K562 (cell line): ENCODE results near the gene SLC27A2. TPM values are rescaled to one million over a fixed set of nuclear protein-coding genes. Genes with fewer than 3 reads are reported as not detected.
"Not testable (repeated sequence)": the region's sequence is repeated elsewhere in the genome, so short reads cannot be mapped to it uniquely, and the experiment has no call there.

Experiments used
- ATAC-seq: fragments of 200-7000 bp; cut with Tn5 transposase; 3 replicates; pipeline ENCODE4 v1.9.1; 2020; ENCODE audit warnings: moderate library complexity
- BruUV-seq: library from RNA; stranded (reverse); fragments of 400-500 nt; replicated peaks from 2 replicates; lab custom pipeline; 2021; lab: Mats Ljungman, UMichigan
- CTCF ChIA-PET: fragments of 300-600 bp; formaldehyde crosslinking; extraction: SDS; loops from one replicate; lab custom pipeline; 2021; ENCODE audit warnings: low intra/inter-chr PET ratio; lab: Yijun Ruan, JAX
- POLR2A ChIA-PET: fragments of 300-600, 350-650 bp; sonication (Branson Sonifier 250); formaldehyde crosslinking; extraction: SDS; loops from one replicate; lab custom pipeline; 2021; ENCODE audit warnings: antibody characterized with exemption, inconsistent platforms; lab: Yijun Ruan, JAX
- DNase-seq, 4 experiments: peaks; one replicate each; pipeline versions ENCODE4 v3.0.0 to v3.0.0-alpha.2; 2011 to 2018; ENCODE audit warnings: low spot score in 3 of 4, mixed read lengths in 3 of 4; ENCODE audit errors: extremely low read depth in 1 of 4
- FAIRE-seq: peaks from 2 replicates; lab custom pipeline; 2011; peaks lifted over from hg19 to GRCh38; lab: Jason Lieb, UNC
- H2AFZ ChIP-seq: 2 replicates; pipeline ENCODE4 v1.6.0; 2011; ENCODE audit warnings: low read depth, low read length, control low read depth, inconsistent platforms
- H3K27ac ChIP-seq: fragments of 200-600 bp; 3 replicates; pipeline ENCODE4 v1.8.0; 2011; ENCODE audit warnings: low read depth, mild to moderate bottlenecking, control low read depth, inconsistent platforms, low read length, moderate library complexity, mixed read lengths; ENCODE audit errors: extremely low read depth
- H3K27me3 ChIP-seq, 2 experiments: fragments of 300-600 bp in 1 of 2; 2 replicates in 1 of 2; 3 replicates in 1 of 2; pipeline versions ENCODE4 v1.6.0 to v1.8.0; 2011; ENCODE audit warnings: inconsistent platforms in 2 of 2, low read length in 2 of 2, mild to moderate bottlenecking in 1 of 2, mixed read lengths in 1 of 2, moderate library complexity in 1 of 2; ENCODE audit not compliant: control insufficient read depth in 2 of 2, insufficient read depth in 2 of 2
- H3K36me3 ChIP-seq: fragments of 300-600 bp; 3 replicates; pipeline ENCODE4 v1.8.0; 2011; ENCODE audit warnings: mild to moderate bottlenecking, low read length, inconsistent platforms; ENCODE audit not compliant: control insufficient read depth, insufficient read depth
- H3K4me1 ChIP-seq, 2 experiments: fragments of 200-600 bp in 1 of 2; replicated peaks in 1 of 2; 2 replicates in 1 of 2; 3 replicates in 1 of 2; pipeline versions ENCODE4 v1.5.1 to v1.8.0; 2011; ENCODE audit warnings: inconsistent platforms in 2 of 2, low read length in 2 of 2, mild to moderate bottlenecking in 1 of 2, mixed read lengths in 1 of 2, moderate library complexity in 1 of 2; ENCODE audit not compliant: control insufficient read depth in 2 of 2, insufficient read depth in 2 of 2
- H3K4me2 ChIP-seq: 2 replicates; pipeline ENCODE4 v1.6.1; 2011; ENCODE audit warnings: low read length, control low read depth, inconsistent platforms, mixed read lengths; ENCODE audit not compliant: insufficient read depth
- H3K4me3 ChIP-seq: fragments of 200-600 bp; sonication (generic), shearing (Covaris generic); 2 replicates; pipeline ENCODE4 v1.5.1; 2016; ENCODE audit warnings: control low read depth, inconsistent platforms
- H3K79me2 ChIP-seq: fragments of 200-600 bp; 3 replicates; pipeline ENCODE4 v1.8.0; 2011; ENCODE audit warnings: low read length, inconsistent platforms; ENCODE audit not compliant: control insufficient read depth, insufficient read depth
- H3K9ac ChIP-seq, 2 experiments: 2 replicates each; pipeline versions ENCODE4 v1.6.0 to v1.6.1; 2011; ENCODE audit warnings: low read depth in 2 of 2, low read length in 2 of 2, control low read depth in 1 of 2, inconsistent platforms in 1 of 2, mild to moderate bottlenecking in 1 of 2, mixed read lengths in 1 of 2; ENCODE audit not compliant: insufficient read depth in 1 of 2
- H3K9me1 ChIP-seq: one replicate; pipeline ENCODE4 v1.6.0; 2011; ENCODE audit warnings: inconsistent platforms, mild to moderate bottlenecking, low read length, moderate library complexity; ENCODE audit not compliant: control insufficient read depth, insufficient read depth
- H3K9me3 ChIP-seq: replicated peaks from 2 replicates; pipeline ENCODE4 v1.5.1; 2011; ENCODE audit warnings: low read depth, low read length, inconsistent platforms; ENCODE audit not compliant: control insufficient read depth, insufficient read depth
- H4K20me1 ChIP-seq: replicated peaks from 2 replicates; pipeline ENCODE4 v1.6.1; 2011; ENCODE audit warnings: low read length, inconsistent platforms, mixed read lengths; ENCODE audit not compliant: control insufficient read depth, insufficient read depth
- HIVEP1 ChIP-seq: fragments of 250-450 bp; sonication (Bioruptor Pico); IDR thresholded peaks from 2 replicates; pipeline ENCODE4 v1.4.0; 2020; ENCODE audit warnings: mild to moderate bottlenecking
- MBD1 ChIP-seq: fragments of 250-450 bp; sonication (Bioruptor Pico); IDR thresholded peaks from 2 replicates; pipeline ENCODE4 v1.8.0; 2022; ENCODE audit warnings: inconsistent platforms
- OTX1 ChIP-seq: fragments of 450-650 bp; formaldehyde crosslinking; IDR thresholded peaks from 2 replicates; pipeline ENCODE4 v1.4.0; 2022; ENCODE audit warnings: mild to moderate bottlenecking
- RBM15 ChIP-seq: fragments of 200-400 bp; formaldehyde crosslinking; IDR thresholded peaks from 2 replicates; pipeline ENCODE4 v1.6.1; 2018; ENCODE audit warnings: mild to moderate bottlenecking, low read length, moderate library complexity; ENCODE audit not compliant: insufficient read depth
- WGBS: fragments of 100-300 bp; shearing (Covaris generic); methylation state at CpG from one replicate; pipeline ENCODE4 v1.1.6; 2016; ENCODE audit warnings: low coverage, mixed read lengths; ENCODE audit not compliant: insufficient coverage; ENCODE audit errors: missing lambda C conversion rate; 5-methylcytosine and 5-hydroxymethylcytosine counted together
- in situ Hi-C: fragments of 300-500 bp; cut with MboI; formaldehyde crosslinking; loops from 4 replicates; pipeline ENCODE4 v1.15.0; 2018; ENCODE audit warnings: inconsistent platforms, mixed read lengths
- intact Hi-C: fragments of 100-400 bp; cut with micrococcal nuclease; formaldehyde crosslinking; loops from 2 replicates; pipeline ENCODE4 v1.14.2; 2022
- polyA plus RNA-seq, 8 experiments: library from polyadenylated mRNA; depleted of rRNA in 4 of 8; stranded (reverse) in 5 of 8; unstranded in 3 of 8; fragments of >200 nt; fragmentation: Nextera tagmentation in 2 of 8; fragmentation: Illumina TruSeq in 1 of 8; extraction: Ambion mirVana in 2 of 8; extraction: Trizol in 1 of 8; gene quantifications; 2 replicates each; pipeline versions ENCODE4 v1.2.1 to v1.2.3, GENCODE V29; 2011 to 2014; ENCODE audit warnings: inconsistent platforms in 1 of 8, missing spikeins in 1 of 8
- total RNA-seq, 7 experiments: library from RNA; depleted of rRNA in 6 of 7; stranded (reverse); fragments of >200 nt in 6 of 7; fragmentation: Illumina TruSeq in 2 of 7; extraction: Trizol in 2 of 7; gene quantifications; 2 replicates each; pipeline versions ENCODE4 v1.2.1 to v1.2.3, GENCODE V29; 2011 to 2021; ENCODE audit warnings: low replicate concordance in 1 of 7

The SLC27A2 gene
- total and polyA plus RNA-seq, 9 of the 15 experiments (the other 6 are each of a cell fraction or from before 2014, with no cell fraction given), result 4.9 to 38.0 (median 22.7) TPM

- TF ChIP-seq MBD1 (no peak), OTX1 (CRISPR knock-in tag) (no peak), HIVEP1 (no peak), RBM15 (no peak)
Measured at GRCh38 chr15:50151476-50151875, 30.5 kb upstream of the SLC27A2 start (continued).

GRCh38 chr15:50158236-50158635 is 23.8 kb upstream of the SLC27A2 start:
- H3K36me3 ChIP-seq, H3K79me2 ChIP-seq, intact Hi-C loops, H3K4me1 ChIP-seq, H3K9ac ChIP-seq, BruUV-seq, POLR2A ChIA-PET, H3K4me3 ChIP-seq, H3K27ac ChIP-seq, H3K27me3 ChIP-seq, H2AFZ ChIP-seq, H3K9me1 ChIP-seq, FAIRE-seq, H4K20me1 ChIP-seq, CTCF ChIA-PET, H3K4me2 ChIP-seq, DNase-seq, ATAC-seq, in situ Hi-C loops, H3K9me3 ChIP-seq: not testable (repeated sequence)
- 100% methylated on average over 5 of the region's 28 CpGs for WGBS
